HG03432 (cell line): ENCODE measurements around the gene POLA2.
"Not testable (repeated sequence)": the region's sequence is repeated elsewhere in the genome, so short reads cannot be mapped to it uniquely, and the experiment has no call there.

Source experiments
- ATAC-seq: cut with Tn5 transposase; IDR thresholded peaks from one replicate; pipeline ENCODE4 v1.9.1; 2021; ENCODE audit warnings: mild to moderate bottlenecking, moderate library complexity; ENCODE audit not compliant: unreplicated experiment

POLA2 gene

GRCh38 chr11:65329478-65329877 lies 67.7 kb downstream of the POLA2 start:
- no peak for ATAC-seq

DNA sequence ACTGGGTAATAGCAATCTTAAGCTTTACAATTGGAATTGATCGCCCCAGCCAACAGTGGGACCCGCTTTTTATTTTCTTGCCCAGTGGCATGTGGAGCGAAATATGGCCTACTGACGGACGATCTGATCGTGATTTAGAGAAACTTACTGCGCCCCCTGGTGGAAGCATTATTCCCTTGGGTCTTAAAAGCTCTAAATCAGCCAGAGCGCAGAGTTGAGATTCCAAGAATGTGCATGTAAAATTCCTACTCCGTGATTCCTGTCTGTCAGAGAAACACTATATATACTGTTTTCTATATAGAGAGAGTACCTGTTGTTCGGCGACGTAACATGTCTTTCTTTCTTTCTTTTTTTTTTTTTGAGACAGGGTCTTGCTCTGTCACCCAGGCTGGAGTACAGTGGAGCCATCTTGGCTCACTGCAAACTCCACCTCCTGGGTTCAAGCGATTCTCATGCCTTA lies 68.2 kb downstream of the POLA2 start:
- ATAC-seq: no peak

GRCh38 chr11:65330544-65330943 lies 68.8 kb downstream of the POLA2 start:
- ATAC-seq: no peak

- ATAC-seq: not testable (repeated sequence)
Measured at GRCh38 chr11:65332591-65332990, 70.8 kb downstream of the POLA2 start.

DNA sequence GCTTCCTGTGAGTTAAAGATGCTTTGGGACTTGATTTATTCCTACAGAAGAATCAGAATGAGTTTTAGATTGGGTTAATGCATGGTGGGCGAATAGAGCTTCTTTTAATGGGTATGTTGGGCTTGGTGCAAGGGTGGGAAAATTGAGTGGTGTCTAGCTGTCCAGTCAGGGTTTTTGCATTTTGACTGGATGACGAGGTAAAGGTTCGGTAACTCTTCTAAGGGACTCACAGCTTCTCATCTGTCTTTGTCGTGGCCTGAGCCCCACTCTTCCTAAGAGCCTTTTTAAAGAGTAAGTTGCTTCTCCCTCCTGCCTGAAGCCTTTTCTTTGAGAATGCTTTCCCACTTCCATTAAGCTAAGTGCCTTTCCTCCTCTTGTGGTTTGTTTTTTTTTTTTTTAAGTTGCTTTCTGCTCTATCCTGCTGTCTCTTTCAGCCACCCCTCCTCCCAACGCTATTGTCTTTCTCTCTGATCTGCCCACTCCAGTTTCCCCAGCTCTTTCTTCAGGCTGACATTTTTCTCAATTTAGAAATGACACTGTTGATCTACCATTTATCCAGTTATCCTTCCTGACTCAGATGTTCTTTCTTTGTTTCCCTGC lies 73.0 kb downstream of the POLA2 start:
- no peak for ATAC-seq

DNA sequence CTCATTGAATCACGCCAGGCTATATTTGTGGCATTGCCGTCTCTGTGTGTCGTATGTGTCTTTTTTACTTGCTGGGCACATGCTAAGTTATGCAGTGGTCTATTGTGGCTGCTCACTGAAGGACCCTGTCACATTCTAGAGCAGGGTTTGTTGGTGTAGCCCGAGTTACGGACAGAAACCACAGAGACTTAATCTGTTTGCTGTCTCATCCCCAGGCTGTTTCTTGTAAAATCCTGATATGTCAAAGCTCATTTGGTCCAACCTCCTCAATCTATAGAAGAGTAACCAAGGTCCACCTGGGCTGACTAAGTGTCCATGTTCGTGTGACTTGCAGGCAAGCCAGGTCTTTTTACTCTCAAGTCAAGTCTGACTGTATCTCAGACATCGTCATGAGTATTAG lies 76.9 kb downstream of the POLA2 start:
- no peak for ATAC-seq

DNA sequence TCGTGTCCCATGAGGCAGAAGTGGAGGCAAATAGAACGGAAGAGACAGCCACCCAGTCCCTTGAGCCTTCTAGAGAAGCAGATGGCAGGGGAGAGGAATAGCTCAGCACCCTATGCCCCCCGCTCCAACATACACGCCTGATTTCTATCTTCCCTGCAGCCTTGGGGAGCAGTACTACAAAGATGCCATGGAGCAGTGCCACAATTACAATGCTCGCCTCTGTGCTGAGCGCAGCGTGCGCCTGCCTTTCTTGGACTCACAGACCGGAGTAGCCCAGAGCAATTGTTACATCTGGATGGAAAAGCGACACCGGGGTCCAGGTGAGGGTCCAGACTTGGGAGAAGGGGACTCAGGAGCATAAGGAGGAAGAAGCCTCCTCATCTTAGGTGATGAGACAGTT lies 78.5 kb downstream of the POLA2 start:
- ATAC-seq: no peak

DNA sequence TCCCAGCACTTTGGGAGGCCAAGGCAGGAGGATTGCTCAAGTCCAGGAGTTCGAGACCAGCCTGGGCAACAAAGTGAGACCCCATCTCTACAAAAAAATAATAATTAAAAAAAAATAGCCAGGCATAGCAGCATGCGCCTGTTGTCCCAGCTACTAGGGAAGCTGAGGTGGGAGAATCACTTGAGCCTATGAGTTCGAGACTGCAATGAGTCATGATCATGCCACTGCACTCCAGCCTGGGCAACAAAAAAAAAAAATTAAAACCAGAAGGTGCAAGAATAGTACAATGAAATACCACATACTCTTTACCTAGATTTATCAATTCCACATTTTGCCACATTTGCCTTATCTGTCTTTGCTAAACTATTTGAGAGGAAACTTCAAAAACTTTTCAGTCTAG lies 80.1 kb downstream of the POLA2 start:
- no peak for ATAC-seq
